OCI-LY3 (cell line): ENCODE results near the gene ARHGEF17.

Experiments used
- H2AFZ ChIP-seq: fragments of 200-600, 300-600 bp; shearing (Covaris generic); 2 replicates; pipeline ENCODE4 v1.6.0; 2014; ENCODE audit warnings: antibody characterized with exemption, low read depth, low read length
- H3K27ac ChIP-seq: fragments of 200-600, 300-600 bp; sonication (generic); 2 replicates; pipeline ENCODE4 v1.5.1; 2014; ENCODE audit warnings: mild to moderate bottlenecking, low read length, moderate library complexity, mixed read lengths
- H3K27me3 ChIP-seq: fragments of 200-600, 300-600 bp; sonication (generic); 2 replicates; pipeline ENCODE4 v1.6.1; 2014; ENCODE audit warnings: low read depth, low read length, mixed read lengths
- H3K36me3 ChIP-seq: fragments of 200-600, 300-600 bp; sonication (generic); replicated peaks from 2 replicates; pipeline ENCODE3; 2014; ENCODE audit warnings: low read depth, low read length, mixed read lengths
- H3K4me1 ChIP-seq: fragments of 300-600, 200-600 bp; sonication (generic); 2 replicates; pipeline ENCODE4 v1.6.1; 2014; ENCODE audit warnings: low read length, mixed read lengths
- H3K4me2 ChIP-seq: fragments of 200-600, 300-600 bp; sonication (generic); 2 replicates; pipeline ENCODE4 v1.6.1; 2014; ENCODE audit warnings: low read length, mixed read lengths
- H3K4me3 ChIP-seq: fragments of 300-600, 200-600 bp; sonication (generic); 2 replicates; pipeline ENCODE4 v1.5.1; 2014; ENCODE audit warnings: antibody characterized with exemption, mild to moderate bottlenecking, low read length, moderate library complexity
- H3K79me2 ChIP-seq: fragments of 300-600, 200-600 bp; shearing (Covaris generic); 2 replicates; pipeline ENCODE4 v1.6.1; 2014; ENCODE audit warnings: mild to moderate bottlenecking, low read length, mixed read lengths
- H3K9ac ChIP-seq: fragments of 300-600, 200-600 bp; shearing (Covaris generic); 2 replicates; pipeline ENCODE4 v1.6.0; 2014; ENCODE audit warnings: mild to moderate bottlenecking, low read length, moderate library complexity
- H3K9me3 ChIP-seq: fragments of 200-600, 300-600 bp; shearing (Covaris generic); 2 replicates; pipeline ENCODE4 v1.6.1; 2014; ENCODE audit warnings: low read length, mixed read lengths; ENCODE audit not compliant: insufficient read depth
- H4K20me1 ChIP-seq: fragments of 200-600, 300-600 bp; sonication (generic); 2 replicates; pipeline ENCODE4 v1.6.1; 2016; ENCODE audit warnings: low read length, mixed read lengths; ENCODE audit not compliant: insufficient read depth
- EZH2phosphoT487 ChIP-seq: fragments of 200-600 bp; shearing (Covaris generic); IDR thresholded peaks from 2 replicates; pipeline ENCODE4 v1.6.1; 2018; ENCODE audit warnings: antibody characterized with exemption, mixed run types, low read depth
- TF ChIP-seq, protein P1 (sequence below): fragments of 200-600, 300-600 bp; sonication (generic); IDR thresholded peaks from 2 replicates; pipeline ENCODE4 v1.5.1; 2014; ENCODE audit warnings: antibody characterized with exemption, low read length, low read depth

ARHGEF17 gene

DNA sequence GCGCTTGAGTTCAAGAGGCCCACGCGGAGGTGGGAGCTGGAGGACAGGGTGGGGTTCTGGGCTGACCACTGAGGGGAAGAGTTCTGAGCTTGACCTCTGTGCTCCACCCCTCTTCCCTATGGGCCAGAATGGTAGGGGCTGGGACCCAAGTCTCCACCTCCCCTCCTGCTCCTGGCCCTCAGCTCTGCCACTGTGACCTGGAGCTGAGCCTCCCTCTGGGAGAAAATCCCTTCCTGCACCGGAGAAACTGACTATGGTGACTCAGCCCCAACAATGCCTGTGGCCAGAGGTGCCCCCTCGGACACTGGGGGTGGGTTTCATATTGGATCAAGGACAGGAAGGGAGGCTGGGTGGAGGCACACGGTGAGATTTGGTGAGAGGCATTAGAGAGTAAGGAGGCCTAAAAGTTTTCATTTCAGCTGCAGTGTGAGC is 91.1 kb downstream of the ARHGEF17 start:
- Histone ChIP-seq H3K4me1 (peaks cover 6% of the 10 kb centered on the region), H4K20me1 (no peaks in the 10 kb centered on the region), H3K79me2 (no peaks in the 10 kb centered on the region), H3K27ac (no peak overlapping the region), H3K4me3 (no peak overlapping the region), H3K9ac (no peak overlapping the region), H3K9me3 (no peaks in the 10 kb centered on the region), H2AFZ (no peak overlapping the region), H3K4me2 (no peak overlapping the region), H3K27me3 (no peaks in the 10 kb centered on the region), H3K36me3 (peaks cover 33% of the 10 kb centered on the region)
- TF ChIP-seq EZH2phosphoT487: no peak
- TF ChIP-seq, protein P1, sequence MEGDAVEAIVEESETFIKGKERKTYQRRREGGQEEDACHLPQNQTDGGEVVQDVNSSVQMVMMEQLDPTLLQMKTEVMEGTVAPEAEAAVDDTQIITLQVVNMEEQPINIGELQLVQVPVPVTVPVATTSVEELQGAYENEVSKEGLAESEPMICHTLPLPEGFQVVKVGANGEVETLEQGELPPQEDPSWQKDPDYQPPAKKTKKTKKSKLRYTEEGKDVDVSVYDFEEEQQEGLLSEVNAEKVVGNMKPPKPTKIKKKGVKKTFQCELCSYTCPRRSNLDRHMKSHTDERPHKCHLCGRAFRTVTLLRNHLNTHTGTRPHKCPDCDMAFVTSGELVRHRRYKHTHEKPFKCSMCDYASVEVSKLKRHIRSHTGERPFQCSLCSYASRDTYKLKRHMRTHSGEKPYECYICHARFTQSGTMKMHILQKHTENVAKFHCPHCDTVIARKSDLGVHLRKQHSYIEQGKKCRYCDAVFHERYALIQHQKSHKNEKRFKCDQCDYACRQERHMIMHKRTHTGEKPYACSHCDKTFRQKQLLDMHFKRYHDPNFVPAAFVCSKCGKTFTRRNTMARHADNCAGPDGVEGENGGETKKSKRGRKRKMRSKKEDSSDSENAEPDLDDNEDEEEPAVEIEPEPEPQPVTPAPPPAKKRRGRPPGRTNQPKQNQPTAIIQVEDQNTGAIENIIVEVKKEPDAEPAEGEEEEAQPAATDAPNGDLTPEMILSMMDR: no peak

DNA sequence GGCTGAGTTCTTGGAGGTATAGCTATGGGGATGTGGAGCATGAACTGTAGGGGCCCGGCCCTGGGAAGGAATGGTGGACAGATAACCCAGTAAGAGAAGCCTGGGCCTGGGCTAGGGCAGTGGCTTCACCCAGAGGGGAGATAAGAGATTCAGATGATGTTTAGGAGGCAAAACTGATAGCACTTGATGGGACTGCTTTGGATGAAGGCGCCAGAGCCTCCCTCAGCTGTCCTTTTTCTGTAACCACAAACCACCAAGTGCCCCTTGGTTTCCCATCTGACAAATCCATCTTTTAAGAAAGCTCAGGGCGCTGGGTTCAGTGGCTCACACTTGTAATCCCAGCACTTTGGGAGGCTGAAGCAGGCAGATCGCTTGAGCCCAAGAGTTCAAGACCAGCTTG is 91.6 kb downstream of the ARHGEF17 start:
- H3K27ac ChIP-seq: no peak overlapping the region
- H2AFZ ChIP-seq: no peak overlapping the region
- no peak overlapping the region for H3K4me3 ChIP-seq
- TF ChIP-seq, protein P1: no peak
- TF ChIP-seq EZH2phosphoT487: no peak
- H3K4me1 ChIP-seq: peaks cover 6% of the 10 kb centered on the region
- H3K9ac ChIP-seq: no peak overlapping the region
- H3K4me2 ChIP-seq: no peak overlapping the region
- H4K20me1 ChIP-seq: no peaks in the 10 kb centered on the region
- no peaks in the 10 kb centered on the region for H3K79me2 ChIP-seq
- H3K9me3 ChIP-seq: no peaks in the 10 kb centered on the region
- H3K36me3 ChIP-seq: peaks cover 29% of the 10 kb centered on the region
- no peaks in the 10 kb centered on the region for H3K27me3 ChIP-seq

DNA sequence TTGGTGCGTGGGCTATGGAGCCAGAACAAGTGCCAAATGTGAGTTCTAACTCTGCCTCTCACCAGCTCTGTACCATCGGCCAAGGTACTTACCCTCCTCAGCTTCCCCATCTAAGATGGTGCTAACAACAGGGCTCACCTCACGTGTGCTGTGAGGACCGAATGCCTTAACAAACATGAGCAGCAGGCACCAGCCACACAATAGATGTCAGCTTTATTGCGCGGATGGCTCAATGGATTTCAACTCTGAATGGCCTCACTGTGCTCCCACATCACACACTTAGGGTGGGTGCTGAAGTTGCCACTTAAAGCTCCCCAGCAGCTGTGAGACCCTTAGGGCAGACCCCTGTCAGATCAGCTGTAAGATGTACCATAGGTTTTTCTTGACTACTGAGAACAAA is 92.2 kb downstream of the ARHGEF17 start:
- H4K20me1 ChIP-seq: no peaks in the 10 kb centered on the region
- peaks cover 23% of the 10 kb centered on the region for H3K36me3 ChIP-seq
- H3K79me2 ChIP-seq: no peaks in the 10 kb centered on the region
- H3K27ac ChIP-seq: no peak overlapping the region
- TF ChIP-seq EZH2phosphoT487: no peak
- TF ChIP-seq, protein P1: no peak
- H3K9me3 ChIP-seq: no peaks in the 10 kb centered on the region
- H3K4me2 ChIP-seq: no peak overlapping the region
- H2AFZ ChIP-seq: no peak overlapping the region
- H3K27me3 ChIP-seq: no peaks in the 10 kb centered on the region
- no peak overlapping the region for H3K9ac ChIP-seq
- no peak overlapping the region for H3K4me3 ChIP-seq
- H3K4me1 ChIP-seq: peaks cover 6% of the 10 kb centered on the region

DNA sequence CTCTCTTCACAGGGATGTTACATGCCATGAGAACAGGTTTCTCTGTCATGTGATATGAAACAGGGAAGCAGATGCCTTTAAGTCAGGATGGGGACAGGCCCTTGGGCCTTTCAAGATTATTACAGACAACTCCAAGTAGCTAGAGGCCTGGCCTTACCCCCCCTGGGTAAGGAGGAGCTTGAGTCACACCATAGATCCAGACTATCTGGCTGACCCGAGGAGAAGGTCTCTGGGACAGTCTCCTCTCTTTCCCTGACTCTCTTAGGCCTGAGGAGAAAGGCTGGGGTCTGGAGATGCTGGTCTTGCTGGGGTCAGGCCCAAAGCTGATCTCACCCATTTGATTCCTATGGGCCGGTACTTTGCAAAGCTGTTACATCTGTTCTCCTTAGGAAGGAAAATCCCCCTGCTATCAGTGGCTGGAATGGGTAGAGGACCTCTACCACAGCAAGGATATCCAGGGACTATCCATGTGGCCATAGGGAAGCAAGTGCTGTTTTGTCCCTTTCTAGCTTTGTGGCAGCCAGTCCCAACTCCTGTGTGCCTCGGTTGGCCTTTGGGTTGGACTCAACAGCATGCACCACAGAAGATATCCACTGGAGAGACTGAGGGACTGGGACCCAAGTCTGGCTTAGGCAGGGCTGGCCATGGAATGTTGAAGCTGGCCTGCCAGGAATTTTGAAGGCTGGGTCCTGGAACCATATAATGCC is 93.3 kb downstream of the ARHGEF17 start:
- Histone ChIP-seq H2AFZ (no peak overlapping the region), H3K4me3 (no peak overlapping the region), H3K36me3 (peaks cover 21% of the 10 kb centered on the region), H3K9ac (no peak overlapping the region), H3K79me2 (no peaks in the 10 kb centered on the region), H3K4me1 (peaks cover 6% of the 10 kb centered on the region), H3K27ac (peak overlapping the region; percentile 21; the same call in 1 of the 2 replicates), H3K27me3 (no peaks in the 10 kb centered on the region), H3K4me2 (no peak overlapping the region), H4K20me1 (no peaks in the 10 kb centered on the region), H3K9me3 (no peaks in the 10 kb centered on the region)
- no peak for TF ChIP-seq EZH2phosphoT487
